H1 (cell line): ENCODE measurements around the gene CREG2. TPM values are rescaled to one million over a fixed set of nuclear protein-coding genes. Genes with fewer than 3 reads are reported as not detected.

Source experiments
- CTCF ChIA-PET: fragments of 300-600 bp; sonication (Branson Sonifier 250); formaldehyde crosslinking; loops from one replicate; lab custom pipeline; 2021; ENCODE audit not compliant: partially characterized antibody; lab: Charles Lee
- POLR2A ChIA-PET: fragments of 300-600 bp; sonication (Branson Sonifier 250); formaldehyde crosslinking; loops from one replicate; lab custom pipeline; 2021; ENCODE audit warnings: inconsistent platforms; ENCODE audit not compliant: partially characterized antibody; lab: Charles Lee
- DNase-seq, 2 experiments: peaks; one replicate each; pipeline versions ENCODE4 v3.0.0 to v3.0.0-alpha.2; 2010 to 2022; ENCODE audit warnings: low spot score in 2 of 2, low read depth in 1 of 2, mixed read lengths in 1 of 2
- FAIRE-seq: peaks from 2 replicates; lab custom pipeline; 2011; peaks lifted over from hg19 to GRCh38; lab: Jason Lieb, UNC
- H2AFZ ChIP-seq: 2 replicates; pipeline ENCODE4 v1.8.1; 2012; ENCODE audit warnings: low read length, inconsistent platforms
- H2AK5ac ChIP-seq: 2 replicates; pipeline ENCODE4 v1.6.1; 2013; ENCODE audit warnings: low read depth, low read length
- H2BK120ac ChIP-seq: replicated peaks from 2 replicates; pipeline ENCODE3; 2013; ENCODE audit warnings: low read depth, low read length, inconsistent platforms
- H2BK12ac ChIP-seq: 2 replicates; pipeline ENCODE4 v1.6.1; 2013; ENCODE audit warnings: low read depth, low read length
- H2BK15ac ChIP-seq: 2 replicates; pipeline ENCODE4 v1.6.1; 2013; ENCODE audit warnings: low read length
- H2BK20ac ChIP-seq: 2 replicates; pipeline ENCODE4 v1.6.1; 2013; ENCODE audit warnings: low read length
- H2BK5ac ChIP-seq: 2 replicates; pipeline ENCODE4 v1.6.1; 2013; ENCODE audit warnings: low read depth, low read length
- H3K14ac ChIP-seq: 2 replicates; pipeline ENCODE4 v1.6.1; 2013; ENCODE audit warnings: inconsistent platforms; ENCODE audit not compliant: insufficient read length
- H3K18ac ChIP-seq: 2 replicates; pipeline ENCODE4 v1.6.1; 2013; ENCODE audit warnings: low read length; ENCODE audit errors: extremely low read depth
- H3K23ac ChIP-seq: 2 replicates; pipeline ENCODE4 v1.6.1; 2013; ENCODE audit warnings: inconsistent platforms; ENCODE audit not compliant: insufficient read length
- H3K23me2 ChIP-seq: 2 replicates; pipeline ENCODE4 v1.6.1; 2013; ENCODE audit warnings: low read depth, low read length
- H3K27ac ChIP-seq: 2 replicates; pipeline ENCODE4 v1.6.1; 2011; ENCODE audit warnings: low read depth, low read length, inconsistent platforms
- H3K27me3 ChIP-seq, 4 experiments: replicated peaks in 1 of 4; 1 replicate in 1 of 4; 2 replicates in 3 of 4; pipeline versions ENCODE4 v1.6.1 to v1.8.1; 2011 to 2013; ENCODE audit warnings: low read length in 3 of 4, mild to moderate bottlenecking in 3 of 4, inconsistent platforms in 2 of 4, mixed read lengths in 2 of 4, moderate library complexity in 1 of 4; ENCODE audit not compliant: control insufficient read depth in 3 of 4, insufficient read depth in 3 of 4; ENCODE audit errors: extremely low read depth in 1 of 4
- H3K36me3 ChIP-seq, 4 experiments: 2 replicates each; pipeline versions ENCODE4 v1.6.1 to v1.8.1; 2011 to 2013; ENCODE audit warnings: mild to moderate bottlenecking in 4 of 4, low read length in 3 of 4, moderate library complexity in 2 of 4, control low read depth in 1 of 4, inconsistent platforms in 1 of 4; ENCODE audit not compliant: insufficient read depth in 4 of 4, control insufficient read depth in 2 of 4
- H3K4ac ChIP-seq: replicated peaks from 2 replicates; pipeline ENCODE3; 2013; ENCODE audit warnings: low read length, low read depth, mixed read lengths, inconsistent platforms; ENCODE audit not compliant: insufficient read length
- H3K4me1 ChIP-seq, 4 experiments: replicated peaks in 1 of 4; 1 replicate in 1 of 4; 2 replicates in 3 of 4; pipeline versions ENCODE4 v1.6.1 to v1.8.1; 2011 to 2013; ENCODE audit warnings: low read length in 3 of 4, inconsistent platforms in 2 of 4, mixed read lengths in 1 of 4; ENCODE audit not compliant: insufficient read depth in 4 of 4, control insufficient read depth in 3 of 4
- H3K4me2 ChIP-seq, 2 experiments: 2 replicates each; pipeline versions ENCODE4 v1.6.1 to v1.8.1; 2011 to 2013; ENCODE audit warnings: low read depth in 2 of 2, low read length in 2 of 2, control low read depth in 1 of 2, inconsistent platforms in 1 of 2, mild to moderate bottlenecking in 1 of 2; ENCODE audit not compliant: insufficient read depth in 1 of 2
- H3K4me3 ChIP-seq, 4 experiments: fragments of 200-600, 300-600 bp in 1 of 4; sonication (generic), shearing (Covaris generic), sonication (Bioruptor Twin) in 1 of 4; 2 replicates each; pipeline versions ENCODE4 v1.5.1 to v1.8.1; 2011 to 2016; ENCODE audit warnings: low read length in 4 of 4, low read depth in 3 of 4, control low read depth in 2 of 4, inconsistent platforms in 2 of 4, mild to moderate bottlenecking in 2 of 4, mixed read lengths in 1 of 4, moderate library complexity in 1 of 4; ENCODE audit not compliant: insufficient read depth in 2 of 4; ENCODE audit errors: extremely low read depth in 1 of 4
- H3K56ac ChIP-seq: replicated peaks from 2 replicates; pipeline ENCODE3; 2013; ENCODE audit warnings: low read depth, mild to moderate bottlenecking, mixed read lengths, low read length, inconsistent platforms; ENCODE audit not compliant: insufficient read length
- H3K79me1 ChIP-seq: 2 replicates; pipeline ENCODE4 v1.6.1; 2013; ENCODE audit warnings: low read depth, low read length, control low read depth
- H3K79me2 ChIP-seq, 2 experiments: 2 replicates each; pipeline versions ENCODE4 v1.6.1 to v1.8.1; 2012 to 2013; ENCODE audit warnings: low read length in 2 of 2, mild to moderate bottlenecking in 2 of 2, inconsistent platforms in 1 of 2; ENCODE audit not compliant: insufficient read depth in 2 of 2, control insufficient read depth in 1 of 2
- H3K9ac ChIP-seq, 4 experiments: replicated peaks in 1 of 4; 1 replicate in 1 of 4; 2 replicates in 3 of 4; pipeline versions ENCODE4 v1.6.1 to v1.8.1; 2011 to 2013; ENCODE audit warnings: low read depth in 3 of 4, low read length in 3 of 4, control low read depth in 2 of 4, mild to moderate bottlenecking in 2 of 4, moderate library complexity in 2 of 4, inconsistent platforms in 1 of 4; ENCODE audit errors: extremely low read depth in 1 of 4
- H3K9me3 ChIP-seq, 2 experiments: 2 replicates each; pipeline versions ENCODE4 v1.6.1 to v1.8.1; 2012 to 2013; ENCODE audit warnings: mild to moderate bottlenecking in 2 of 2, moderate library complexity in 2 of 2, control low read depth in 1 of 2, inconsistent platforms in 1 of 2, low read depth in 1 of 2, low read length in 1 of 2, mixed read lengths in 1 of 2; ENCODE audit not compliant: insufficient read depth in 2 of 2
- H4K20me1 ChIP-seq, 2 experiments: replicated peaks in 1 of 2; 2 replicates each; pipeline versions ENCODE3 to v1.8.1; 2011 to 2013; ENCODE audit warnings: inconsistent platforms in 2 of 2, low read length in 2 of 2, mild to moderate bottlenecking in 1 of 2; ENCODE audit not compliant: insufficient read depth in 2 of 2, control insufficient read depth in 1 of 2
- H4K5ac ChIP-seq: 2 replicates; pipeline ENCODE4 v1.6.1; 2013; ENCODE audit warnings: low read length, low read depth, mixed read lengths, inconsistent platforms; ENCODE audit not compliant: insufficient read length
- H4K8ac ChIP-seq: 2 replicates; pipeline ENCODE4 v1.8.0; 2013; ENCODE audit warnings: mild to moderate bottlenecking, moderate library complexity, low read length, inconsistent platforms; ENCODE audit not compliant: insufficient read depth; ENCODE audit errors: extremely low read depth
- H4K91ac ChIP-seq: replicated peaks from 2 replicates; pipeline ENCODE3; 2013; ENCODE audit warnings: low read length, mixed read lengths, inconsistent platforms; ENCODE audit not compliant: insufficient read length
- BCL11A ChIP-seq, 2 experiments: IDR thresholded peaks; one replicate each; pipeline ENCODE4 v1.6.1; 2011; ENCODE audit warnings: low read depth in 2 of 2, low read length in 2 of 2, mild to moderate bottlenecking in 2 of 2
- EZH2 ChIP-seq: fragments of 200-600 bp; sonication (generic); IDR thresholded peaks from 2 replicates; pipeline ENCODE4 v1.7.1; 2012; ENCODE audit warnings: low read depth, mild to moderate bottlenecking, moderate library complexity, low read length, inconsistent platforms; ENCODE audit not compliant: severe bottlenecking
- HDAC2 ChIP-seq, 2 experiments: fragments of 300-600 bp in 1 of 2; sonication (generic) in 1 of 2; IDR thresholded peaks; 2 replicates each; pipeline ENCODE4 v1.6.1; 2011 to 2012; ENCODE audit warnings: low read depth in 2 of 2, low read length in 2 of 2, mild to moderate bottlenecking in 2 of 2, moderate library complexity in 2 of 2, borderline replicate concordance in 1 of 2, inconsistent platforms in 1 of 2
- JUND ChIP-seq: IDR thresholded peaks from 2 replicates; pipeline ENCODE4 v1.6.1; 2011; ENCODE audit warnings: mild to moderate bottlenecking, improper control_type of control experiment, low read length
- MAFK ChIP-seq: IDR thresholded peaks from 2 replicates; pipeline ENCODE4 v1.6.1; 2012; ENCODE audit warnings: low read depth, mild to moderate bottlenecking, improper control_type of control experiment, low read length
- POLR2A ChIP-seq, 2 experiments: IDR thresholded peaks; 1 replicate in 1 of 2; 2 replicates in 1 of 2; pipeline ENCODE4 v1.6.1; 2011; ENCODE audit warnings: low read depth in 2 of 2, low read length in 2 of 2, mild to moderate bottlenecking in 2 of 2; ENCODE audit errors: control extremely low read depth in 1 of 2
- POLR2AphosphoS5 ChIP-seq: IDR thresholded peaks from 2 replicates; pipeline ENCODE4 v1.6.1; 2011; ENCODE audit warnings: low read depth, low read length
- POU5F1 ChIP-seq: IDR thresholded peaks from 2 replicates; pipeline ENCODE4 v1.6.1; 2011; ENCODE audit warnings: low read depth, mild to moderate bottlenecking, low read length, moderate library complexity
- SAP30 ChIP-seq: fragments of 300-600 bp; sonication (generic); IDR thresholded peaks from 2 replicates; pipeline ENCODE4 v1.7.1; 2012; ENCODE audit warnings: low read length, moderate library complexity, mild to moderate bottlenecking, inconsistent platforms; ENCODE audit not compliant: insufficient read depth, insufficient replicate concordance
- SIRT6 ChIP-seq: IDR thresholded peaks from one replicate; pipeline ENCODE4 v1.7.1; 2012; ENCODE audit warnings: low read length, inconsistent platforms
- SP2 ChIP-seq: IDR thresholded peaks from 2 replicates; pipeline ENCODE4 v1.6.1; 2012; ENCODE audit warnings: mild to moderate bottlenecking, low read length, inconsistent platforms
- WGBS, 2 experiments: shearing (Covaris generic) in 1 of 2; methylation state at CpG; one replicate each; pipeline versions ENCODE4 v1.1.6 to v1.1.7; 2013 to 2015; ENCODE audit warnings: low lambda C conversion rate in 2 of 2, mixed read lengths in 2 of 2, inconsistent platforms in 1 of 2, low coverage in 1 of 2, missing lambda C conversion rate in 1 of 2; ENCODE audit not compliant: insufficient replicate concordance in 2 of 2, insufficient coverage in 1 of 2, insufficient read length in 1 of 2; ENCODE audit errors: extremely low coverage in 1 of 2, missing lambda C conversion rate in 1 of 2; 5-methylcytosine and 5-hydroxymethylcytosine counted together
- polyA plus RNA-seq, 7 experiments: library from polyadenylated mRNA; depleted of rRNA in 3 of 7; stranded (reverse) in 5 of 7; unstranded in 2 of 7; fragments of >200 nt in 5 of 7; fragments of 200-250 nt in 2 of 7; gene quantifications; 1 replicate in 5 of 7; 2 replicates in 1 of 7; 4 replicates in 1 of 7; pipeline versions ENCODE4 v1.2.1 to v1.2.3, GENCODE V29; 2011 to 2013; ENCODE audit warnings: missing spikeins in 2 of 7, mixed read lengths in 2 of 7
- total RNA-seq: library from RNA; stranded (reverse); fragmentation: NEBNext Ultra II Directional; extraction: Animal tissue kit (Norgen Biotek cat#: 25700); gene quantifications from 2 replicates; pipeline ENCODE4 v1.2.1, GENCODE V29; 2021
- TF ChIP-seq, protein P1 (sequence below), 3 experiments: IDR thresholded peaks; 1 replicate in 2 of 3; 2 replicates in 1 of 3; pipeline versions ENCODE4 v1.5.1 to v1.6.1; 2011; ENCODE audit warnings: low read length in 3 of 3, mild to moderate bottlenecking in 3 of 3, inconsistent platforms in 2 of 3, low read depth in 1 of 3, moderate library complexity in 1 of 3; ENCODE audit not compliant: insufficient read depth in 1 of 3; ENCODE audit errors: control extremely low read depth in 1 of 3

The CREG2 gene
- total and polyA plus RNA-seq, 2 of the 8 experiments (the other 6 are each of a cell fraction or from before 2014, with no cell fraction given) = 2.0 to 2.2 TPM

DNA sequence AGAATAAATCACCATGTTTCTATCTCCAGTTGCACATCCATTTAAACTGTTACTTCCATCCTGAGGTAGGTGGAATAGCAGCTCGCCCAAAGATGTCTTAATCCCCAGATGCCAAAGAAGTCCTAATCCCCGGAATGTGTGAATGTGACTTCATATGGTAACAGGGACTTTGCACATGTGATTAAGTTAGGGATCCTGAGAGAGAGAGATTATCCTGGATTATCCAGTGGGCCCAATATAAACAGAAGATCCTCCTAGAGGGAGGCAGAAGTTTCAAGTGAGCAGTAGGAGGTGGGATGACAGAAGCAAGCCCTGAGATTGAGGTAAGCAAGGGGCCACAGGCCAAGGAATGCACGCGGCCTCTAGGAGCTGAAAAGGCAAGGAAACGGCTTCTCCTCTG lies 19.8 kb downstream of the CREG2 start:
- H2AFZ ChIP-seq = no peak overlapping the region
- no peak overlapping the region for H2BK15ac ChIP-seq
- H4K91ac ChIP-seq = no peak overlapping the region
- no peak overlapping the region for H3K27ac ChIP-seq
- no peaks in the 10 kb centered on the region for H3K79me2 ChIP-seq
- FAIRE-seq (no peak), DNase-seq (no peak)
- H3K23me2 ChIP-seq = no peaks in the 10 kb centered on the region
- H3K9me3 ChIP-seq = no peaks in the 10 kb centered on the region
- WGBS, 2 experiments = 84% methylated on average over 5 of the region's 5 CpGs; no CpG with 5 or more reads in 1 of the 2 experiments
- no peaks in the 10 kb centered on the region for H4K20me1 ChIP-seq
- no peak overlapping the region for H3K4me3 ChIP-seq
- H2BK5ac ChIP-seq = no peak overlapping the region
- no peak overlapping the region for H2BK20ac ChIP-seq
- H2AK5ac ChIP-seq = no peak overlapping the region
- H2BK120ac ChIP-seq = no peak overlapping the region
- no peak overlapping the region for H3K56ac ChIP-seq
- ChIA-PET POLR2A (interaction anchor here (0.6 kb wide), 1 partner anchor 37 kb away, joined by 3 read pairs; no protein-coding TSS in a partner anchor), CTCF (interaction anchor here (0.9 to 2.9 kb wide), 2 partner anchors 20 to 25 kb away, joined by 3 to 14 read pairs; partner anchors contain the start of gene CREG2)
- no peaks in the 10 kb centered on the region for H3K79me1 ChIP-seq
- no peaks in the 10 kb centered on the region for H3K27me3 ChIP-seq
- H3K4ac ChIP-seq = no peak overlapping the region
- no peak overlapping the region for H3K18ac ChIP-seq
- no peak overlapping the region for H3K9ac ChIP-seq
- no peaks in the 10 kb centered on the region for H3K4me1 ChIP-seq
- H3K23ac ChIP-seq = no peak overlapping the region
- H4K8ac ChIP-seq = no peak overlapping the region
- H3K4me2 ChIP-seq = no peak overlapping the region
- H2BK12ac ChIP-seq = no peak overlapping the region
- no peaks in the 10 kb centered on the region for H3K36me3 ChIP-seq
- H3K14ac ChIP-seq = no peak overlapping the region
- H4K5ac ChIP-seq = no peak overlapping the region
- no peak for TF ChIP-seq EZH2
- no peak for TF ChIP-seq MAFK
- no peak for TF ChIP-seq BCL11A (IDR thresholded peaks at IDR 0.05; ENCODE audit: low read depth in 2 of 2, low read length in 2 of 2)
- TF ChIP-seq SAP30 = no peak
- TF ChIP-seq JUND = no peak
- no peak for TF ChIP-seq POLR2AphosphoS5
- TF ChIP-seq, protein P1, sequence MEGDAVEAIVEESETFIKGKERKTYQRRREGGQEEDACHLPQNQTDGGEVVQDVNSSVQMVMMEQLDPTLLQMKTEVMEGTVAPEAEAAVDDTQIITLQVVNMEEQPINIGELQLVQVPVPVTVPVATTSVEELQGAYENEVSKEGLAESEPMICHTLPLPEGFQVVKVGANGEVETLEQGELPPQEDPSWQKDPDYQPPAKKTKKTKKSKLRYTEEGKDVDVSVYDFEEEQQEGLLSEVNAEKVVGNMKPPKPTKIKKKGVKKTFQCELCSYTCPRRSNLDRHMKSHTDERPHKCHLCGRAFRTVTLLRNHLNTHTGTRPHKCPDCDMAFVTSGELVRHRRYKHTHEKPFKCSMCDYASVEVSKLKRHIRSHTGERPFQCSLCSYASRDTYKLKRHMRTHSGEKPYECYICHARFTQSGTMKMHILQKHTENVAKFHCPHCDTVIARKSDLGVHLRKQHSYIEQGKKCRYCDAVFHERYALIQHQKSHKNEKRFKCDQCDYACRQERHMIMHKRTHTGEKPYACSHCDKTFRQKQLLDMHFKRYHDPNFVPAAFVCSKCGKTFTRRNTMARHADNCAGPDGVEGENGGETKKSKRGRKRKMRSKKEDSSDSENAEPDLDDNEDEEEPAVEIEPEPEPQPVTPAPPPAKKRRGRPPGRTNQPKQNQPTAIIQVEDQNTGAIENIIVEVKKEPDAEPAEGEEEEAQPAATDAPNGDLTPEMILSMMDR (IDR thresholded peaks at IDR 0.05; ENCODE audit: control extremely low read depth in 1 of 3, insufficient read depth in 1 of 3, low read depth in 1 of 3, low read length in 3 of 3) = no peak
- TF ChIP-seq SIRT6 = no peak
- no peak for TF ChIP-seq HDAC2 (IDR thresholded peaks at IDR 0.05; ENCODE audit: borderline replicate concordance in 1 of 2, low read depth in 2 of 2, low read length in 2 of 2)
- no peak for TF ChIP-seq POU5F1
- TF ChIP-seq SP2 = no peak
- TF ChIP-seq POLR2A (IDR thresholded peaks at IDR 0.05; ENCODE audit: control extremely low read depth in 1 of 2, low read depth in 2 of 2, low read length in 2 of 2) = no peak
